GM19372 (cell line): ENCODE results near the gene PIR.

Experiments used
- ATAC-seq: cut with Tn5 transposase; IDR thresholded peaks from one replicate; pipeline ENCODE4 v1.9.1; 2021; ENCODE audit warnings: mild to moderate bottlenecking, low read depth, moderate library complexity; ENCODE audit not compliant: unreplicated experiment

Gene PIR

DNA sequence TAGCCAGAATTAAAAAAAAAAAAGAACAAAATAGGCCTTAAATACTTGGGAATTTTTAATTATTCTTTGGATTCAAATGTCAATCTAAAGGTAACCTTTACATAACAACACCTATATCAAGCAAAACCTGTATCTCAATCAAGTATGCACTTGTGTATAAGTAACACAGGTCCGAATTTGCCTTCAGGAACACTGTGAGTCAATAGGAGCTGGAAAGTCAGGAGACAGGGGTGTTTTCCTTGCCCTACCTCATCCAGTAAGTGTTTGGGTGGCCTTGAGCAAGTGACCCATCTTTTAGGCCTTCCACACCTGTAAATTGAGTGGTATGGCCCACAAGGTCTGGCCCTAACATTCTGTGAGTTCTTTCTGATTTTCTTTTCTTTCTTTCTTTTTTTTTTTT is 68.1 kb downstream of the PIR start:
- no peak for ATAC-seq

DNA sequence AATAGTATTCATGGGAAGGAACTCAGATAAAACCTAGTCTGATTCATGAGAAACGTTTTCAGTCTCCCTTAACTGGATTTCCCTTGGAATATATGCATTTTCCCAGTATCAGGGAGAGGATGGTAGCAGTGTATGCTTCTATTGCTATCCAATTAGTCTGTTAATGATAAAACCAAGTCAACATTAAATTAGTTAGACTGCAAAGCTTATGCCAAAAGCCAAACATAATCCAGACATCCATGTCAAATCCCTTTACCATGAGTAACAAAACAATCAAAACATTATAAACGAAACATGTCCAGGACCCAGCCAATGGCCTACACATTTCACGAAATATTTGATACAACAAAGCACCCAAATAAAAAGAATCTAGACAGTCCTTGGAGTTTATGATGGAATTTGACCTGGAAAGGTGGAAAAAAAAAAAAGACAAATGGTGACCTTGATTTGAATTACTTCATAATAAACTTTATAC is 74.4 kb downstream of the PIR start:
- no peak for ATAC-seq

DNA sequence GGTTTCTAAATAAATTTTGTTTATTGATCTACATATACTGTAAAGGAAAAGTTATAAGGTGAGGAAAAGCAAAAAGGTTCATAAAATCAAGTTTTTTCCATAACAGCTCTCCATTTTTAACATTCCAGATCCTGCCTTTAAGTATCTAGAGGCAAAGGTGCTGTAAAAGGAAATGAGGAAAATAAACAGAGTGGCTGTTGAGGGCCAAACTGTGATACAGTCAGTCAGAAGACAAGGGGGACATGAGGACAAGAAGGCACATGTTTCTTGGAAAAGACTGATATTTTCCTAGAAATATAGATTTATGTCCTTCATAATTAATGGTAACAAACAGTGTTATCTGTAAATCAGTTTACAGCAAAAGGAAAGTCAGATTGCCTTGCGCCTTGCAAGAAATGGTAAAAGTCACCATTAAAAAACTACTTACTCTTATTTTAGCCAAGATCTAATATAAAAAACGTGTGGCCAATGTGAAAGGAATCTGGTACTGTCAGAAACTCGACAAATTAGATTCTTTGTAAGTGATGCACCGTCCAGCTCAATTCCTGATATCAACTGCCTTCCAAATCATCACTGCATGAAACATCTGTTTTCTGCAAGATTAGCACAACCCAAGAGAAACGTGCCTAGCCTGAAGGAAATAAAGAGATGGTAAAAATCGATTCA is 75.0 kb downstream of the PIR start:
- no peak for ATAC-seq

DNA sequence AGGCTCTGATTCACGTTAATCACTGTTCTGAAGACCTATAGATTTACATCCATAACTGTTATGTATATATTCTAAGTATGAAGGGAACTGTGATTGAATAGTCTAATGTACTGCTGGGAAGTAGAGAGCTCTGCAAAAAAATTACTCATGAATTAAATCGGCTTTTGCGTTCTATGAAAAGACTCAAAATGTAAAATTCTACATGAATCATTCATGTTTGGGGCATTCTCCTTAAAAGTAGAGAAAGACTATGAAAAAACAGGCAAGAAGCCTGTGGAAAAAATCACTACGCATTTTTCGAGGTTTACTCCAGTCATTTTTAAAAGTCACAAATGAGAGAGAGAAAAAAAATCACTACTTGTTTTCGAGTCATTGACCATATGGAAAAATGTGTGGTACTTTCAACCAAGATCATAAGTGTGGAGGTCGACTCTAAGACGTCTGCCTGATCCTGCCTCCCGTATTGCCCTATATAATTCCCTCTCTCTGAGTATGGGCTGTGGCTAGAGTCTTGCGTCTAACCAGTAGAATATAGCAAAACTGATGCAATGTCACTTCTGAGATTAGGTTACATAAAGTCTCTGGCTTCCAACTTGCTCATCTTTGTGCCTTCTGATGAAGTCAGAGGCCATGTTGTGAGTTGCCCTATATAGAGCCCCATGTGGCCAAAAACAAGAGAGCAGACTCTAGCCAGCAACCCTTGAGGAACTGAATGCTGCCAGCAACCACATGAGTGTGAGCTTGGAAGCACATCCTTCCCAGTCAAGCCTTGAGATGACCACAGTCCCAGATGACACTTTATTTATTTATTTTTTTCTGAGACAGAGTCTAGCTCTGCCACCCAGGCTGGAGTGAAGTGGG is 76.8 kb downstream of the PIR start:
- ATAC-seq: no peak

DNA sequence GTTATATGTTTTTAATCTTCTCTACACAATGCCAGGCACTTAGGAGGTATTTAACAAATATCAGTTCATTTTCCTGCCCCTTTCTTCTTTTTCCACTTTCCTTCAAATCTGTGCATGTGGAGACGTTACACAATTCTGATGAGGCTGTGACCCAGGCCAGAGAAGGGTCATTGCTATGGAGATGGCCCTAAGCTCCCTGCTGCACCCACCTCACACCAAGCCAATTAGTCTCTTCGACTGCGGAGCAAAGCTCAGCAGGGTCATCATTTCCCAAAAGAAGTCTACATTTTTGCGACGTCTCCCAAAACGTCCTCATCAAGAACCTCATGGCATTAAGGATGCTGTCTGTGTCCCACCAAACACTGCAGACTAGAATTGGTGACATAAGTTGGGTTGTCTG is 80.0 kb downstream of the PIR start:
- no peak for ATAC-seq

DNA sequence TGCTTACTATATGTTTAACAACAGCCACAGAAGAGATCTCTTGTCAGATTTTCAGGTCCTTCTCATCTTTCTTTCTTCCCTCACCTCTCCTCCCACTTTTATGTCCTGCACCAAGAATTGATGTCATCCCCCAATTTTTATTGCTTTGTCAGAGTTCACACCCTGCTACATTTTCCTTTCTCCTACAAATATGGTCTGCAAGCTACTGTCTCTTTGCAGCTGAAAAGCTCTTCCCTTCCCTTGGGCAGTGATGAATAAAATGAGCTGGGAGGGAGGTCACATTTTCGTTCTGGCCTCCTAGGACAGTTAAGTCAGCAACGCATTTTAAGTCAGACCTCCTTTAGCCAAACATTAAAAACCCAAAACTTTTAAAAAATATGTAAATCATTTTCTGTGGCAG is 82.2 kb downstream of the PIR start:
- no peak for ATAC-seq

DNA sequence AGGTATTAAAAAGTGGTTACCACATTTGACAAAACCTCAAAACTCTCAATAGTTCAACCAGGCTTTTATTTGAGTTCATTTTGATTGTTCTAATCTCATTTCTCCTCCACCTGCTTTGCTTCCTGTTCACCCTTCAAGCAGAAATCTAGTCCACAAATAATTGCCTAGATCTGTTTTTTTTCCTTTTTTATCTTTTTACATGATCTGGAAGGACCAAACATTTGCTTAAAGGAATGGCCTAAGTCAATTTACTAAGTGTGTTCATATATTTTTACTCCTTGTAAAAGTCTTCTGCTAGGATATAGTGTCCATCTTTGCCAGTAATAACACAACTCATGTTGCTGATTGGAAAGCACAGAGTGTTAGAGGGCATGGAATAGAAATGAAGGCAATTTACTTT is 82.7 kb downstream of the PIR start:
- no peak for ATAC-seq

DNA sequence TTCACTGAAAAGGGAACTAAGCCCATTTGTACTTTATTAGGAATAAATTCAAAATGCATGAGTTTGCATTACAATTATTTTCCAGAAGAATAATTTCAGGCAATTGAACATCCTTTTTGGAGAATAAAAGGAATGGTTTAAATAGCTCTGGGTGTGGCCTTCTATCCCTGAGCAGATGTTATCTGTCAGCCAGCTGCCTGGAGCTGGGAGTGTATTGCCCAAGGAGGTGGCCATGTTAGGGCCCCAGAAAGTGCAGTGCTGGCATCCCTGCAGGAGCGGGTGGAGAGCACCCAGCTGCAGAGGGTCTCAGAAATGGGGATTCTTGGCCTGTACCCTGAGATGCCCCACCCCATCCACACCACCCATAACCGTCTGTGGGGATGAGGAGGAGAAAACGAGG is 87.3 kb downstream of the PIR start:
- no peak for ATAC-seq

DNA sequence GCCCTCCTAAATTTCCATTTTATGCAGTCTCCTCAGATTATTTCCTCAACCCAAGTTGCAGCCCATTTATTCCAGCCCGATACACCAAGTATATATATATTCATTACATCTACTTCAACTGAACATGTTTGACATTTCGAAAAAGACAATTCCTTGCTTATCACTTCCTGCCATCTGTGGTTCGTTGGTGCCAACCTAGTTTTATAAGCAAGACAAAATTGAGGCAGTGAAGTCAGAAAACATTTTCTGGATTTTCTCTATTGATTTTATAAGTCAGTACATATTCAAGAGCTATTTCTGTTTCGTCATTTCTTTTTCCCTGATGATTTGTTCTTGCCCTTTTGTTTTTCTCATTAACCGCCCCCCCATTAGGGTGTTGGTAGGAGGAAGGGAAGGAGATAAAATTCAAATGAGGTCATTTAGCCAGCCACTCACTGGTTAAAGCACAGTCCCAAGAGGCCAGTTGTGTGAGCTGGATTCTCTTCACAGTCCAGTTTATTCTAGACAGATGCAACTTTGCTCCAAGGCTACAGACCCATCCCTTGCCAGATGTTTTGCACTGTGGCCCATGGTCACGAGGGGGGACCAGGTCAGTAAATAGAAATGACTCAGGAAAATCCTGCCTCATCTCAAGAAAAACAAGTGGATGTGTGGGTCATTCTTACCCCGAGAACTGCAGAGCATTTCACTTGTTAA is 88.6 kb downstream of the PIR start:
- no peak for ATAC-seq

DNA sequence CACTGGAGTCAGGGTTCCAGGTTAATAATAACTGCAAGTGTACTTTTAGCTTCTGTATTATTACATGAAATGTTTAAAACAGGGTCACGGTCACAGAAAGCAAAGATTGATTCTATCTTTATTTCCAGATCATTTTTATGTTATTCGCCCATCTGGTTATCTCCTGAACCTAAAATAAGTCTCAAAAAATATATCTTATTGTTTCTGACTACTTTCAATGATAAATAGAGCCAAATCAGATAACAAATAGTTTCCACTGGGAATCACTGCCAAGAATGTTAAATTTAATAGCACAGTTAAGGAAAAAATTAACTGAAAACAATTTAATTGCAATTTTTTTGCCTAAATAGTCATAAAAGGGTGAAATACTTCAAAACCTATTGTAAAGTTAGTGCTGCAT is 91.8 kb downstream of the PIR start:
- ATAC-seq: no peak

DNA sequence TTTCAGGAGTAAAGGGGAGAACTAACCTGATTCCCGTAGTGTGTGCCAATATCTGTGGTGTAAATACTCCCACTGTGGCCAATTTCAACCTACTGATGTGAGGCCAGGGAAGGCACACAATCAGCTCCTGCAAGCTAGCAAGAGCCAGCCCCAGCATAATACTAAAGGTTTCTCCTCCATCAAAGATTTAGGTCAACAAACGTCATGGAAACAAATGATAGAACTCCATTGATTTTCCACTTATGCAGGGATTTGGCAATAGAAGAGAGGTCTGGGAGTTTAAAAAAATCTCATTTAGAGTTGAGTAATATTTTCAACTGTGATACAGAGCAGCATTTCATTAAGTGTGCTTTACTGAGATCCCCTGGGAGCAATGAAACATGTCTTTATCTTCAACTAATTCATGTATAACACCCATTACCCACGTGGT is 93.2 kb downstream of the PIR start:
- no peak for ATAC-seq

DNA sequence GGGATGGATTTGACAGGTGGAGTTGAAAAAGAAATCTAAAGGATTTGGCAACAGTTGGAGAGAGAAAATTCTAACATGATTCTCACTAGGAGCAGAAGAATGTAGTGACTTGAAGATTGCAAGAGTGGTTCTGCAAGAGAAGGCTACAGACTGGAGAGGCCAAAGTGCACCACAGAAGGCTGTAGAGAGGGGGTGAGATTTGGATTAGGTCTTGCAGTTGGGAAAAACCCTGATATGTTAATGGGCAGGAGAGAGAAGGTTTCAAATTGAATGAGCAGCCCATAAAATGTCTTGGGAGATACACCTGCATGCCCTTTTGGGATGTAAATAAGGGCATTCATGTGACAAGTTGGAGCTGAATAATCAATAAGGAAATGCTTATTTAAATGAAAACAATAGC is 94.3 kb downstream of the PIR start:
- ATAC-seq: no peak

DNA sequence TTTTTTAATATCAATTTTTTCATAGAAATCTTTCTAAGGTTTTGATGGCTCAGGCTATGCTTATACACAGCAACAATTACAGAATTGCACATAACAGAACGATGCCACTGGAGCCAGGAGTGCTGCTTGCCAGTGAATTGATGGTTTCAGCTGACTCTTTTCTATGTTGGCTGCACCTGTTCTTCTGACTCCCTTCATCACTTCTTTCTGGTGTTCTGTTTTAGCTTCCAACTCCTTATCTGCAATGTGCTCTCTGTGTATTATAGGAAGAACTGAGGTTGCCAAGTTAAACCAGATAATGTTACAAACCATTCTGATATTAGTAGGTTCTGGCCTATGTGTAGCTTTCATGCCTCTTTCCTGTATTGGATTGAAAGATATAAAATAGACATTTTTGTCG is 97.3 kb downstream of the PIR start:
- ATAC-seq: no peak

DNA sequence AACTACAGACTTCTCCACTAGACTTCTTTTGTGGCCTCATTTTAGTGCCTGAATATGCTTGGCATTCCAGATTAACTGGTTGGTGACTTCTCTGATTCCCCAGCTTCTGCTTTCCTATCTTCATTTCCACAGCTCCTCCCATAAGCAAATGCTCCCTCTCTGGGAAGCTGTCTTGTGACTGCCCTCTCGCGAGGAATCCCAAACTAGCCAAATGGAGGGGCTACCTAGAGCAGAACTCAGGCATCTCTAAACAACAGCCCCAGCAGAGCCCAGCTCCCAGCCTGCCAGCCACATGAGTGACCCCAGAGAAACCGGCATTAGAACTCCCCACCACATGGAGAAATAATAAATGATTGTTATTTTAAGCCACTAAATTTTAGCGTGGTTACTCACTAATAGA is 101.3 kb downstream of the PIR start:
- ATAC-seq: no peak

DNA sequence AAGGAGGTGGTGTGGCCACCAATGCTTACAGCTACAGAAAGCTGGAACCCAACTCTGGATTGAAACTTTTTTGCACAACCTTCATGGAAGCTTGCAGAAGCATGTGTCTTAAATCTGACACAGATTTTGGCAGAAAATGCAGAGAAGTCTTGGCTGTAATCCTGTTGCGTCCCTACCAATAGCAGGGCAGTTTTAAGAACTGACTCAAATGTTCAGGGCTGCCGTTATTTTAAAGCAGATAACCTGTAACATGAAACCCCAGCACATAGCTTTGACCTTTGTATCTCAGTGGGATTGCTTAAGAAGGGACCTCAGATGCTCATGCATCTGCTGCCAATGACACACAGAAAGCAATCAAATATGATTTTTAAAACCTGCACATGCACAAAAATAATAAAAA is 108.8 kb downstream of the PIR start, which contains the start of gene VEGFD:
VEGFD (minus strand) TSS at position 110 of the 400 bp plus-strand sequence. CDS start 467 bp downstream, outside the sequence.
- no peak for ATAC-seq

DNA sequence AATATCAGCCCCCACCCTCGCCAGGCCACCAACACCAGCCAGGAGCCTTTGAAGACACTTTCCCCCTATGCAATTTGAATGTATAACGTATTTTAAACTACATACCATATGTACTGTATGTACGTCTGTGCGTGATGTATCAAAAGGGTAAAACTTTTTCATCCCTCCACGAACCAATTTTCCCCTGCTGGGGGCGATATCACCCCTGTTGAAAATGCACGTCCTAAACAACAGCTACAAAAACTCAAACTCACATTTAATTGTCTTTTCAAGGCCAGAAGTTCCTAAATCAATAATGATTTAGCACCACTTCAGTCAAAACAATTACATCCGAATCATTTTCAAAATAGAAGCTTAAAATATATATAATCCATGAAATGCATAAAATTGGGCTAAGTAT is 110.3 kb downstream of the PIR start:
- ATAC-seq: no peak

DNA sequence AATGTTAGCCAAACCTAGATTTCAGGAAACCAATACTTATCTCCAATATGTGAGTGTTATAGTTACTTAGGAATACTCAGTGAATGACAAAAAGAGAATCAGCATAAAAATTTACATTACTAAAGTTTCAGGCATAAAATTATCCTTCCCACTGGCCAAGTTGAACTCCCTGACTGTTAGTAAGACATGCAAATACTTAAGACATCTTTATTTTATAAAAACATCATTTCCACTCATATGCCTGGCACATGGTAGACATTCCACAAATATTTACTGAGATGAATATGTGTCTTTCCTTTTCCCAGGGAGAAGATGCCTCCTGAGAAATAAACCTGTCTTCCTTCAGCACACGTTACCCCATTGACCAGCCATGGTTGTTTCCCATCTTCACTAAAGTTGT is 116.2 kb downstream of the PIR start:
- ATAC-seq: no peak

DNA sequence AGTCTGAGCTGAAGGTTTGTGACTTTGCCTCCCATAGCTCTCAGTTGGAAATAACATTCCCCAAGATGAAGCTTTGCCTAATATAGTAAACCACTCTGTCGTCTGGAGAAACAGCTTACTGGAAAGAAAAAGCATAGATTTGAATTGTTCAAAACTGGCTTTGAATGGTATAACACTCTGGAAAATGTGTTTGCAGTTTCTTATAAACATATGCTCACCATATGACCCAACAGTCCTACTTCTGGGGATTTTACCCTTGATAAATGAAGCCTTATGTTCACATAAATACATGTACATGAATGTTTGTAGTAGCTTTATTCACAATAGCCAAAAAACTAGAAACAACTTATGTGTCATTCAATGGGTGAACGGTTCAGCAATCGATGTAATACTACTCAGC is 119.2 kb downstream of the PIR start:
- no peak for ATAC-seq

DNA sequence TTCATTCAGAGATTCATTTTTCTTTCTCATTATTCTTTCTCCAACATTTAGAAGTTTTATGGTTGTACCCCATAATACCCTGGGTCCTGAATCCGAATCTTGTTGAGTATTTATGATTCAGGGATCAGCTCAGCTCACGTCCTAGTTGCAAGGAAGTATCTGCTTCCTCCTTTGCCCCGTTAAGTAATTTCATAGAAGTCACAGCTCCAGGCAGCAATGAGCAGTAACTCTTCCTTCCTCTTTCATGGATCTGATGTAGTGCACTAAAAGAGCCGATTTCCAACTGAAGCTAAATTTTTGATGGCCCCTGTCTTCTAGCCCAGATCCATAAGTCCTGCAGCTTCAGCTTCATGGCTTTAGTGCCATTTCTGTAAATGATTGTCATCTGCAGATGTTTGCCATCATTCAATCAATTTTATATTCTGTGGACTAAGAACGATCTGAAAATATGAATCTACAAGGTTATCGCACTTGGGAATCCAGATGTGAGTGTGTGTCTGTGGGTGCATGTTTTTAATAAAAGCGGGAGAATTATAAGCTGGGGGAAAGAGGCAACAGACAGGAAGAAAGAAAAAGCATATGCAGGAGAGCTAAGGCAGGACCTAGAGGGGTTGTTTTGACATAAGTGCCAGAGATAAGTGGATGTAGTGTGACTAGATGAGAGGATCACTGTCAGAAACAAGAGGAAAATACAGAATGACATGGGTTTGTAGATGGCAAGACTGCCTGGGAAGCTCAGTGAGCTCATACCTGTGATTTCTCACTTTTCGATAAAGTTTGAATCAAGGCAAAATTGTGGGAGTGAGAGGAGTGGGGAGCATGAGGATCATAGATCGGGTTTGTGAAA is 126.4 kb downstream of the PIR start:
- ATAC-seq: no peak

DNA sequence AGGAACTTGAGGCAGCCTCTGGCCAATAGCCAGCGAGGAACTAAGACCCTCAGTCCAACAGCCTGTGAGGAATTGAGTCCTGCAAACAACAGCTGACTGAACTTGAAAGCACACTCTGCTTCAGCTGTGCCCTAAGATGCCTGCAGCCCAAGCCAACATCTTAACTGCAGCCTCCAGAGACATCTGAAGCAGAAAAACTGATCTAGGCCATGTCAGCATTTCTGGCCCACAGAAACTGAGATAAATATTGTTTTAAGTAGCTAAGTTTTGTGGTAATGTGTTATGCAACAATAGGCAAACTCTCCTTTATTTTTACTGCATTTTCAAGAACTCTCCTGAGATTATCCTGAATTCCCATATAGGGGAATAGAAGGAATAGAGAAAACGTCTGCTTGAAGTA is 133.4 kb downstream of the PIR start:
- ATAC-seq: no peak
